Left ventricle myocardium superior (tissue), 1 donor: ENCODE data around the gene CPN1. TPM values are rescaled to one million over a fixed set of nuclear protein-coding genes. Genes with fewer than 3 reads are reported as not detected.
"Not testable (repeated sequence)": the region's sequence is repeated elsewhere in the genome, so short reads cannot be mapped to it uniquely, and the experiment has no call there.

Experiments
- ATAC-seq: fragments of 200-7000 bp; cut with Tn5 transposase; one replicate; pipeline ENCODE4 v1.9.1; 2020; ENCODE audit warnings: mild to moderate bottlenecking, moderate library complexity
- DNase-seq: peaks from one replicate; pipeline ENCODE4 v3.0.0-alpha.2; 2020
- intact Hi-C: fragments of 100-400 bp; cut with micrococcal nuclease; formaldehyde crosslinking; loops from one replicate; pipeline ENCODE4 v1.11.0; 2022
- long read RNA-seq: library from polyadenylated mRNA; unstranded; transcript quantifications from one replicate; pipeline ENCODE4 v2.0.0, GENCODE V29; 2021
- total RNA-seq: library from RNA; stranded (reverse); fragmentation: NEBNext Ultra II Directional; extraction: Animal tissue kit (Norgen Biotek cat#: 25700); gene quantifications from one replicate; pipeline ENCODE4 v1.2.1, GENCODE V29; 2021
- donor health status: DM: no; HTN: yes; CAD: no; lungs with severe emphysema.

Gene CPN1
- total RNA-seq = not detected
- long read RNA-seq = 0 reads

GRCh38 chr10:100081075-100082001, at the start of gene CPN1:
CPN1 (minus strand) TSS chr10:100081869; CDS start chr10:100081625, 244 bp downstream.
- no peak for ATAC-seq
- intact Hi-C loops = no loop called here
- DNase-seq = no peak

- intact Hi-C loops = no loop called here
- ATAC-seq (no peak), DNase-seq (no peak)
Observed at GRCh38 chr10:100130831-100131230, 49.2 kb upstream of the CPN1 start.

GRCh38 chr10:100129424-100129823, 47.8 kb upstream of the CPN1 start:
- intact Hi-C loops = no loop called here
- ATAC-seq (peak; percentile 76), DNase-seq (no peak)

- peak; percentile 14 for ATAC-seq
- intact Hi-C loops = no loop called here
- no peak for DNase-seq
Observed at GRCh38 chr10:100128951-100129350, 47.3 kb upstream of the CPN1 start.

GRCh38 chr10:100125335-100125734, 43.7 kb upstream of the CPN1 start:
- DNase-seq, intact Hi-C loops, ATAC-seq: not testable (repeated sequence)

GRCh38 chr10:100124097-100124496, 42.4 kb upstream of the CPN1 start:
- no peak for ATAC-seq
- intact Hi-C loops = no loop called here
- DNase-seq = no peak

- ATAC-seq (no peak), DNase-seq (no peak)
- intact Hi-C loops = no loop called here
Observed at GRCh38 chr10:100122780-100123179, 41.1 kb upstream of the CPN1 start.

- intact Hi-C loops = no loop called here
- ATAC-seq = no peak
- DNase-seq = no peak
Observed at GRCh38 chr10:100120550-100120949, 38.9 kb upstream of the CPN1 start.

- intact Hi-C loops = no loop called here
- no peak for ATAC-seq
- no peak for DNase-seq
Observed at GRCh38 chr10:100119726-100120125, 38.1 kb upstream of the CPN1 start.

- ATAC-seq = no peak
- intact Hi-C loops = no loop called here
- no peak for DNase-seq
Observed at GRCh38 chr10:100114976-100115770, 33.5 kb upstream of the CPN1 start.

- intact Hi-C loops = no loop called here
- ATAC-seq = no peak
- no peak for DNase-seq
Observed at GRCh38 chr10:100114460-100114859, 32.8 kb upstream of the CPN1 start.

GRCh38 chr10:100109670-100110069, 28.0 kb upstream of the CPN1 start:
- intact Hi-C loops = no loop called here
- ATAC-seq (no peak), DNase-seq (no peak)

- no peak for ATAC-seq
- intact Hi-C loops = no loop called here
- DNase-seq = no peak
Observed at GRCh38 chr10:100106865-100107264, 25.2 kb upstream of the CPN1 start.

- intact Hi-C loops = no loop called here
- DNase-seq (no peak), ATAC-seq (no peak)
Observed at GRCh38 chr10:100104300-100104699, 22.6 kb upstream of the CPN1 start.

- intact Hi-C loops = no loop called here
- DNase-seq (no peak), ATAC-seq (no peak)
Observed at GRCh38 chr10:100103581-100103980, 21.9 kb upstream of the CPN1 start.

GRCh38 chr10:100101192-100102076, 19.8 kb upstream of the CPN1 start:
- DNase-seq (no peak), ATAC-seq (no peak)

GRCh38 chr10:100100651-100101184, 19.0 kb upstream of the CPN1 start:
- ATAC-seq = no peak
- DNase-seq = no peak
- intact Hi-C loops = no loop called here

More at GRCh38 chr10:100101192-100102076, 19.8 kb upstream of the CPN1 start:
- intact Hi-C loops = no loop called here

- DNase-seq (no peak), ATAC-seq (no peak)
- intact Hi-C loops = no loop called here
Observed at GRCh38 chr10:100089241-100089640, 7.6 kb upstream of the CPN1 start.

GRCh38 chr10:100086708-100087107, 5.0 kb upstream of the CPN1 start:
- ATAC-seq = not testable (repeated sequence)

More at GRCh38 chr10:100086708-100087107, 5.0 kb upstream of the CPN1 start:
- DNase-seq, intact Hi-C loops: not testable (repeated sequence)
